Purkinje cell (primary cell): ENCODE data around the gene TMED9. TPM values are rescaled to one million over a fixed set of nuclear protein-coding genes. Genes with fewer than 3 reads are reported as not detected.

Experiments used
- polyA plus RNA-seq: library from polyadenylated mRNA; unstranded; fragments of >200 nt; fragmentation: Nextera tagmentation; gene quantifications from 2 replicates; pipeline ENCODE4 v1.2.1, GENCODE V29; 2014

The TMED9 gene
- 12.0 and 13.3 TPM in 2 replicates for polyA plus RNA-seq

GRCh38 chr5:177592010-177592834, at the start of gene TMED9:
Gene TMED9, plus strand, starts transcription at chr5:177592203. Its CDS starts 12 bp downstream, at chr5:177592215.

DNA sequence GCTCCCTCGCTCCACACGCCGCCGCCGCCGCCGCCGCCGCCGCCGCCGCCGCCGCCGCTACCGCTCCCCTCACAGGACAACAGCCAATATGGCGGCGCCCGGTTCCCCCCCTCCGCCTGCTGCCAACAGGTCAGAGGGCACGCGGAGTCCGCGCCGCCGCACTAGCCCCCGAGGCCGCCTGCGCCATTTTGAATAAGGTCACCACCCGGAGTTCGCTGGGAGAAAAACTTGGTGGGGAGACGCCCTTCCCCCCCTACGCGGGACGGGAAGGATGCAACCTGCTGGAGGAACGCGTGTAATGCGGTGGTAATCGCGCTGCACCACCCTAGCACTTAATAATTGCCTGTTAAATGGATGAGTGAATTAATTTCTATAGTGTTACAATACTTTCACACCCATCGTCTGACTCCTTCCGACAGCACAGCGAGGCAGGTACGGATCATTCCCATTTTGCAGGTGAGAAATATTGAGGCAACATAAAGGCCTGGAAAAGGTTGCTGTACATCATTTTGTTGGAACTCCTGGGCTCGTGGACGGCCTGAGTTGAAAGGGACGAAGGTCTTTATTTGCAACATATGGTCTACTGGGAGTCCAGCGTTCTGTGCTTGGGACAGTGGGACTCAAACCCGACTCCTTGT, 37.4 kb upstream of the TMED9 start, which contains the start of gene FAM193B:
TSS of gene FAM193B (minus strand) at position 90 of the 638 bp plus-strand sequence. CDS start 105 bp downstream, outside the sequence.

DNA sequence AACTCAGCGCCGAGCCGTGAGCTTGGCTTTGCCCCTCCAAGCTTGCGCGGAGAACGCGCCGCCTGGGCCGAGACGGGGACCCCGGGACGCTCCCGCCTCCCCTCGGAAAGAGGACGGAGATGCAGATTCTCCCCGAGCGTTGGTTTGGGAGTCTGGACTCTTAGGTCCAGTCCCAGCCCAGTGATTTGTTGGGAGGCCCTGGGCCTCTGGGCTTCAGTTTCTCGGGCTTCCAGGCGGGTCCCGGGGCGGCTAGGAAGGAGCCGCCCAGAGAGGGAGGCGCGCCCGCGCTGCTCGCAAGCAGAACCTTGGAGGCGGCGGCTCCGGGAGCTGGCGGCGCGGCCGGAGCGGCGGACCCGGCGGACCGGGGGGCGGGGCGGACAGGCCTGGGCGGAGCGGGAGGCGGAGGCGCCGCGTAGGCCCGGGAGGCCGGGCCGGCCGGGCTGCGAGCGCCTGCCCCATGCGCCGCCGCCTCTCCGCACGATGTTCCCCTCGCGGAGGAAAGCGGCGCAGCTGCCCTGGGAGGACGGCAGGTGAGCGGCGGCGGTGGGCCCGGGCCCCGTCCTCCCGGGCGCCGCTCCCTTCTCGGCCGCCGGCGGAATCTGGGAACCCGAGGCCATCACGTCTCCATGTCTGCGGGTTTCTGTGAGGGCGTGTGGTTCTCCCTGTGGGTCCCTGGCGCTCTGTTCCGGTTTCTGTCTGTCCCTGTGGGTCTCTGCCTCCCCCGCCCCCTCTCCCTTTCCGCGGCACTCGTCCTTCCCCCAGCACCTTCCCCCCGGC, 7.9 kb downstream of the TMED9 start, which contains the start of gene B4GALT7:
TSS of gene B4GALT7 (plus strand) at position 402 of the 777 bp plus-strand sequence. CDS start at position 481, 79 bp downstream.

Other genes with a start within 250 kb of the TMED9 start
- 8.0 and 18.3 TPM in 2 replicates for gene LMAN2, start 240.5 kb upstream of the TMED9 start, polyA plus RNA-seq
- 0.63 and 2.1 TPM in 2 replicates for gene RGS14, start 234.3 kb upstream of the TMED9 start, polyA plus RNA-seq
- not detected in 2 replicates for gene SLC34A1, start 207.8 kb upstream of the TMED9 start, polyA plus RNA-seq
- not detected in 2 replicates for gene PFN3, start 191.5 kb upstream of the TMED9 start, polyA plus RNA-seq
- 1.3 and 2.0 TPM in 2 replicates for gene F12, start 182.6 kb upstream of the TMED9 start, polyA plus RNA-seq
- 1.3 and 5.0 TPM in 2 replicates for gene GRK6, start 165.5 kb upstream of the TMED9 start, polyA plus RNA-seq
- not detected in 2 replicates for gene PRR7, start 145.4 kb upstream of the TMED9 start, polyA plus RNA-seq
- gene DBN1, start 118.6 kb upstream of the TMED9 start, polyA plus RNA-seq = 2.5 and 5.6 TPM in 2 replicates
- 0.52 TPM in 1 of 2 replicates, not detected in the other for gene PDLIM7, start 94.6 kb upstream of the TMED9 start, polyA plus RNA-seq
- gene DOK3, start 82.4 kb upstream of the TMED9 start, polyA plus RNA-seq = 0.44 and 0.84 TPM in 2 replicates
- 31.1 and 33.8 TPM in 2 replicates for gene DDX41, start 75.2 kb upstream of the TMED9 start, polyA plus RNA-seq
- gene FAM193B, start 37.6 kb upstream of the TMED9 start, polyA plus RNA-seq = 9.3 and 14.3 TPM in 2 replicates
- gene B4GALT7, start 7.9 kb downstream of the TMED9 start, polyA plus RNA-seq = 5.8 and 10.8 TPM in 2 replicates
- gene FAM153A, start 190.7 kb downstream of the TMED9 start, polyA plus RNA-seq = 3.1 and 8.3 TPM in 2 replicates